WERI-Rb-1 (cell line): Measurements from ENCODE around the gene MT1E.

Source experiments
- DNase-seq: peaks from one replicate; pipeline ENCODE4 v3.0.0-alpha.2; 2020
- H3K27ac ChIP-seq: fragments of 250-450 bp; sonication (Bioruptor Pico); 2 replicates; pipeline ENCODE4 v1.5.1; 2020; ENCODE audit warnings: mild to moderate bottlenecking, moderate library complexity
- H3K27me3 ChIP-seq: fragments of 250-450 bp; sonication (Bioruptor Pico); 2 replicates; pipeline ENCODE4 v1.5.1; 2021; ENCODE audit warnings: mild to moderate bottlenecking, low read depth, moderate library complexity; ENCODE audit not compliant: insufficient read depth, severe bottlenecking
- H3K36me3 ChIP-seq: fragments of 250-450 bp; sonication (Bioruptor Pico); 2 replicates; pipeline ENCODE4 v1.5.1; 2020; ENCODE audit warnings: mild to moderate bottlenecking, moderate library complexity
- H3K4me3 ChIP-seq: 2 replicates; pipeline ENCODE4 v1.5.1; 2011; ENCODE audit warnings: low read depth, mild to moderate bottlenecking, control low read depth, low read length
- H3K9me3 ChIP-seq: fragments of 250-450 bp; sonication (Bioruptor Pico); 2 replicates; pipeline ENCODE4 v1.5.1; 2021; ENCODE audit warnings: mild to moderate bottlenecking, moderate library complexity; ENCODE audit not compliant: severe bottlenecking
- CTCF ChIP-seq: IDR thresholded peaks from 2 replicates; pipeline ENCODE4 v1.5.1; 2011; ENCODE audit warnings: low read depth, mild to moderate bottlenecking, control low read depth, inconsistent platforms, low read length

Gene MT1E

GRCh38 chr16:56606071-56606475 lies 19.5 kb upstream of the MT1E start:
- H3K27ac ChIP-seq, result no peak overlapping the region

GRCh38 chr16:56606476-56607108 lies 19.0 kb upstream of the MT1E start:
- H3K27me3 ChIP-seq, result no peaks in the 10 kb centered on the region
- no peaks in the 10 kb centered on the region for H3K36me3 ChIP-seq
- TF ChIP-seq CTCF, result no peak
- DNase-seq, result no peak
- H3K4me3 ChIP-seq, result no peak overlapping the region
- no peak overlapping the region for H3K27ac ChIP-seq
- H3K9me3 ChIP-seq, result no peaks in the 10 kb centered on the region

More at GRCh38 chr16:56606071-56606475, 19.5 kb upstream of the MT1E start:
- Histone ChIP-seq H3K36me3 (no peaks in the 10 kb centered on the region), H3K9me3 (no peaks in the 10 kb centered on the region), H3K27me3 (no peaks in the 10 kb centered on the region), H3K4me3 (no peak overlapping the region)
- TF ChIP-seq CTCF, result no peak
- DNase-seq, result no peak

- Histone ChIP-seq H3K9me3 (no peaks in the 10 kb centered on the region), H3K27me3 (no peaks in the 10 kb centered on the region), H3K4me3 (no peak overlapping the region), H3K36me3 (no peaks in the 10 kb centered on the region), H3K27ac (no peak overlapping the region)
- no peak for TF ChIP-seq CTCF
- no peak for DNase-seq
These were observed 18.4 kb upstream of the MT1E start for GRCh38 chr16:56607109-56607618.

GRCh38 chr16:56607675-56608042 lies 17.9 kb upstream of the MT1E start:
- no peak overlapping the region for H3K4me3 ChIP-seq
- TF ChIP-seq CTCF, result no peak
- no peaks in the 10 kb centered on the region for H3K9me3 ChIP-seq
- no peaks in the 10 kb centered on the region for H3K36me3 ChIP-seq
- H3K27me3 ChIP-seq, result no peaks in the 10 kb centered on the region
- H3K27ac ChIP-seq, result no peak overlapping the region
- no peak for DNase-seq

- TF ChIP-seq CTCF, result no peak
- peak within 1 kb of the TSS; percentile 73 for H3K4me3 ChIP-seq
- H3K36me3 ChIP-seq, result no peaks in the 10 kb centered on the region
- peak within 1 kb of the TSS; percentile 34 for H3K27ac ChIP-seq
- DNase-seq, result peak; percentile 93
- no peaks in the 10 kb centered on the region for H3K9me3 ChIP-seq
- no peaks in the 10 kb centered on the region for H3K27me3 ChIP-seq
These were observed 17.3 kb upstream of the MT1E start, which contains the start of gene MT2A for GRCh38 chr16:56608043-56608875. MT2A (plus strand) TSS chr16:56608584; CDS start chr16:56608656, 72 bp downstream.
